22Rv1 (cell line): Measurements from ENCODE around the gene PTPRR.

ENCODE experiments used
- CTCF ChIP-seq: fragments of 450-650 bp; IDR thresholded peaks from 2 replicates; pipeline ENCODE4 v1.5.1; 2017; ENCODE audit warnings: mild to moderate bottlenecking
- ZFX ChIP-seq: fragments of 450-650 bp; IDR thresholded peaks from 2 replicates; pipeline ENCODE4 v1.6.1; 2017; ENCODE audit warnings: antibody characterized with exemption, borderline replicate concordance

- no peak for TF ChIP-seq CTCF
- TF ChIP-seq ZFX, result no peak
These were observed 29.9 kb upstream of the PTPRR start for GRCh38 chr12:70950451-70950850.
